Activated CD4-positive, alpha-beta T cell treated with anti-CD3 and anti-CD28 coated beads, Interleukin-2, amount 50 U/mL, for 16 hours (primary cell): ENCODE measurements around the gene GNAL.

Source experiments
- DNase-seq: peaks from one replicate; pipeline ENCODE4 v3.0.0-alpha.2; 2020

GNAL gene

GRCh38 chr18:11775436-11776174 lies 86.5 kb downstream of the GNAL start:
- no peak for DNase-seq

DNA sequence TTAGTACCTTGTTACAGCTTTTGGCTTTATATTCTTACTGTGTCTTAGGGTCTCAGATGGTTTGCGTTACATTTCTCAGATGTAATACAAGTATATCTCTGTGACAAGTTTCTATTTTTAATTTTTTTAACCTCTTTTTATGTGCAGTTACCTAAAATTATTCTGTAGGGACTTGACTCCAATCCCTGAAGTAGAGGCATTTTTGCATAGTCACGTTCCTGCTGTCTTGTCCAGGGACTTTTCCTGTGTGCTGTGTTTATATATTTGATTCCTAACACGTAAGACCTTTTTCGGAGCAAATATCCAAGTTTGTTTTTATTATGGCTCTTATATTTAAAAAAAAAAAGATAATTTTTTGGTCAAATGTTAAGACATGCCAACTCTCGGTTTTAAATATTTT lies 91.0 kb downstream of the GNAL start:
- DNase-seq = no peak

DNA sequence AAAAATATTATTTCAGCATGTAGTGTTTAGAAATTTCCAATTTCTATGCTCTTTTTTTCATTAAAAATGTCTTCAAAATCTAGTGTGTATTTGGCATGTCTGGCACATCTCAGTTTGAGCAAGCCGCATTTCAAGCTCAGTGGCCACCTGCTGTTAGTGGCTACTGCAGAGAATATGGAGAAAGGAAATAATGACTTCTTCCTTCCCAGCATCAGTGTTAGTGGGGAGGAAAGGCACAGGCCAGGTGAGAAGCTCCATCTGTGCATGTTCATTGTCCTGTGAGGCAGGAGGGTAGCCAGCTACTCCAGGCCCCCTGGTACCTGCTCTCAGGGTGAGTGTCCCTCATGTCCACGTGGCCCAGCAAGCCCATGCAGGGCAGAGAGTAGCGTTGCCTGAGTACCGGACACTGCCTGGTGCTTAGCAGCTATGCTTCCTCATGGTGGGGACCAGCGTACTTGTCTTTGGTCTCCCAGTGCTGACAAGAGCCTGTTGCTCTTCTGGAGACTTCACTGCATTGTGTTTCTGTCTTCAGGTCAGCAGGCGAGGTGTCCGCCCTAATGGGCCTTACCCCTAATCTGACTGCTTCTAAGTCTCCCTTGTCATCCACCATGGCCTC lies 94.8 kb downstream of the GNAL start:
- no peak for DNase-seq

- no peak for DNase-seq
These were observed 95.7 kb downstream of the GNAL start for GRCh38 chr18:11784674-11785304.

DNA sequence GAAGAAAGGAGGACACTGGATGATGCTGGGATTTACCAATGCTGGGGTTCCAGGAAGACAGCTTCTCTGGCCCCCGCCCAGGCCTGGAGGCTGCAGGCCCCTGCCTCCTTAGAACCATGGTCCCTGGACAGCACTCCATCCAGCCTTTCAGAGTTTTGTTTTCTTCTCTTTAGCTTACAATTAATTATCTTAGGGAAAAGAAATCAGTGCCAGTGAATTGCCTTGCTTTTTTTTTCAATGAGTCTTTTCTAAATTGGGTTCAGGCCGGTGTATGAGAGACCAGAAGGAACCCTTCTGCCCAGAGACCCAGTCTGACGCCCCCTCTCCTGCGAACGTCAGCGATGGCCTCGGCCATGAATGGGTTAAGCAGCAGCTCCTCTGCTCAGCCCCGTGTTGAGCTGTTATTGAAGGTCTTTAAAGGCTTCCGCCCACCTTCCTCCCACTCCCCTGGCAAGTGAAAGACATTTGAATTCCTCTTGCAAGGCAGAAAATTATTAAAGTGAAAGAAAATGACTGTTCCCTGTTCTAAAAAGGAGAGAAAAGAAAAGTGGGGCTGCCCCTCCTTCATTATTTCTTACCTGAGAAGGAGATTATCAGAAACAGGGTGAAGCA lies 96.5 kb downstream of the GNAL start:
- DNase-seq = no peak

GRCh38 chr18:11789716-11790510 lies 100.8 kb downstream of the GNAL start:
- no peak for DNase-seq

DNA sequence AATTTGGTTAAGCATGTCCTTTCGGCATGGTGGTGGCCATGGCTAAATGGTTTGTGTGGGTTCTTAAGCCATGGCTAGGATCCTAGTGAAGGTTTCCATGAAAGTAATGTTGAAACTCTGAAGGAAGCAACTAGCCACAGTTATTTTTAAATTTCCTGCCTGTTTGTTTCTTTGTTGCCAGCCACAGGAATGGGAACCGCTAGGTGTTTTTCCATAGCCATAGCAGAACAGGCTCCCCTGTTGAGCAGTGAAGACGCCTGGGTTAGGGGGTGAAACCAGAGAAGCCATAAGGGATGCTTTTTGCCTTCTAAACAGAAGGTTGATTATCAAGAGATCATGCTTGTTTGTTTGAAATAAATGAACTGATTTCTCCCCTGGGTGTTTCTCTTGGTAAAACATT lies 102.1 kb downstream of the GNAL start:
- DNase-seq = no peak

DNA sequence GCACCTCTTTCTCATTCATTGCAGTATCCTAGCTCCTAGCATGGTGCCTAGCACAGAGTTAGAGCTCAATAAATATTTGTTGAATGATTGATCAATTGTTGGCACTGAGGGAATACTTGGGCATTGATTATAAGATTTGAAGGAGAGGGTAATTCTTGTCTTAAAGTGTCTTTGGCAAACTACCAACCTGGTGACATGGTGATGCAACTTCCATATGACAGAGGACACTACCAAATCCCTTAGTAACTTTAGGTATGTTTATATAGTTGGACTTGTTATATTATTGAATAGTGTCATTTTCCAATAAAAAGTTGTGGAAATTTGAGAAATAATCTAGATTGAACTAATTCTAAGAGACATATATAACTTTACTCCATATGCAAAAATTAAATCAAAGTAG lies 103.6 kb downstream of the GNAL start:
- no peak for DNase-seq

GRCh38 chr18:11794195-11794594 lies 105.1 kb downstream of the GNAL start:
- DNase-seq = no peak

DNA sequence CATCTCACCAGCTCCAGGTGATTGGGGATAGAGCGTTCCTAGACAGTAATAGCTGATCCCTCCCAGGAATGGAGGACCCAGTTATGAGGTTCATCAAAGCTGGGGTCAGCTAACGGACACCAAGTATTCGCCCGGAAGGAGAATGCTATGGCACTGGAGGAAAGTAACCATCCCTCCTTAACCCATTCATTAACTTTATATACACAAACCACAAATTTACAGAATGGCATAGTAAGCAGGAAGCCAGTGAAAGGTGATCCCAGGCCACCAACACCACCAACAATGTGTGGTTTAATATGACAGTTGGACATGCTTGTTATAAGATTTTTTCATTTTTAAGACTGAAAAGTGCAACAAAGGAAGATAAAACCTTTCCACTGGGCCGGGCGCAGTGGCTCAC lies 106.9 kb downstream of the GNAL start:
- no peak for DNase-seq

DNA sequence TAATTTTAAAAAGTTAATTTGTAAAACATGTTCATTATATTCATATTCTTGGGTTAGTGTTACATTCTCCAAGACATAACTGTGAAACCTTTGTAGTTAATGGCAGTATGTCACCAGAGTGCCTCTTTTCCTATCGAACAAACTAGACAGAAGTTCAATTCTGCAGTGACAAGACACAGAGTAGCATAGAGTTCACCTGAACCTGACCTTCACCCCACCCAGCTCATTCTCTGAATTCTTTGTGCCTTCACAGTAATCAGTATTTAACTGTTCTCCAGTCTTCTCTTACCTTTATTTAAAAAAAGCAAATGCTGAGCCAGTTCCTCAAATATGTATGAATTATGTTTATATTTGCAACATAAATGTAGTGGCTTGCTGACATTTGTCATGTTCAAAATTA lies 109.2 kb downstream of the GNAL start:
- no peak for DNase-seq

GRCh38 chr18:11799066-11799465 lies 110.0 kb downstream of the GNAL start:
- no peak for DNase-seq

GRCh38 chr18:11800566-11801334 lies 111.7 kb downstream of the GNAL start:
- DNase-seq = no peak

DNA sequence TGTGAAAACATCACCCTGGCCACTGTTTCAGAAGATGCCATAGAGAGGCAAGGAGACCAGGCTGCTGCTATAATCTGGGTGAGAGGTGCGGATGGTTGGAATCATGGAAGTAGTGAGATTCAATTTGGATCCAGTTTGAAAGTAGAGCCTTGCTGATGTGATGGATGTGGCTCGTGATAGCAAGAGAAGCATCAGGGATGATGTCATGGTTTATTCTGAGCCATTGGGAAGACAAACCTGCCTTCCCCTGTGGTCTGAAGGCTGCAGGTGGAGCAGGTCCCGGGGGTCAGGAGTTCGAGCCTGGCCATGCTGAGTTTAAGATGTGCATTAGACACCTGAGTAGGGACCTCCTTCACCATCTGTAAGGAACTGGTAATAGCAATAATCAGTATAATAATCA lies 112.5 kb downstream of the GNAL start:
- no peak for DNase-seq

GRCh38 chr18:11802158-11802557 lies 113.1 kb downstream of the GNAL start:
- DNase-seq = no peak

DNA sequence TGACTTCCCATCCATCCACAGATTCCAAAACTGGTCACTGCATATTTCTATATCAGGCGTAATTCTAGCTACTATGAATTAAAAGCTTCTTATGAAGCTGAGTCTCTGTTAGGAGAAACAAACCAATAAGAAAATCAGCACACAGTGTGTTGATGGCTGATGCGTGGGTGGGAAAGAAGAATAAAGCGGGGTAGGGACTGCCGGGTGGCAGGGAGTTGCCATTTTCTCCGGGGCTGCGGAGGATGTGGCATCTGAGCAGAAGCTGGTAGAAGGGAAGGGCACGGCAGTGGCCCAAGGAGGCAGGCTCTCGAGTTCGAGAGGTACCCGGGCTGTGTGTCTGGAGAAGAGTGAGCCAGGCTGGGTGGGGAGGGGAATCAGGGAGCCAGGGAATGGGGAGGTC lies 113.5 kb downstream of the GNAL start:
- no peak for DNase-seq

DNA sequence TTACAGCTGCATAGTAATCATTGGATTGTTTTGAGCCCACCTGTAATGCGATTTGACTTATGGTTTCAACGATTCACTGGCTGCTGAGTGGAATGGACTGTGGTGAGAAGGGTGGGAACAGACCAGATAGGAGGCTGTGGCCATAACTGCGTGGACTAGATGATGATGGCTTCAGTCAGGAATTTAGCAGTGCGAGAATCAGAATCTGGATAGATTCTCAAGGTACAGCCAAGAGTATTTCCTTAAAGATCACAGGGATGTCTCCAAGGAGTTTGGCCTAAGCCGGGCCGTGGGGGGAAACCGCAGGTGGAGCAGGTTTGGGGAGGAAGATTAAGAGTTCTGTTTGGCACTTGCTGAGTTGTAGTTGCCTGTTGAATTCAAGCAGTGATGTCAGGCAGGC lies 118.2 kb downstream of the GNAL start:
- DNase-seq = no peak

- no peak for DNase-seq
These were observed 119.2 kb downstream of the GNAL start for GRCh38 chr18:11808001-11808855.

DNA sequence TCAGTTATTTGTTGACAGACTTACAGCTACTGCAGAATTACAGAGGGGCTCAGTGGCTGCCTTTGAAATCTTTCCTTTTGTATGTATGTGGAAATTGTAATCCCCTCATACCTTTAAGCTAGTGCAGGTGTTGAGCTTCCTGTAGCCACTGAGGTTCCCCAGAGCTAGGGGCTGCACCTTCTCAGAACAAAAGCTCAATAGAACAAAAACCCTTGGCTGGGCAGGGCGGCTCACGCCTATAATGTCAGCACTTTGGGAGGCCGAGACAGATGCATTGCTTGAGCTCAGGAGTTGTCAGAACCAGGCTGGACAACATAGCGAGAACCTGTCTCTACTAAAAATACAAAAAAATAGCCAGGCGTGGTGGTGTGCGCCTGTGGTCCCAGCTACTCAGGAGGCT lies 120.8 kb downstream of the GNAL start:
- DNase-seq = no peak

- no peak for DNase-seq
These were observed 121.3 kb downstream of the GNAL start for GRCh38 chr18:11810379-11810778.

GRCh38 chr18:11811009-11811408 lies 121.9 kb downstream of the GNAL start:
- DNase-seq = no peak
